Measurements from ENCODE around the gene SLC29A4. TPM values are rescaled to one million over a fixed set of nuclear protein-coding genes. Genes with fewer than 3 reads are reported as not detected.

Gene SLC29A4
- total and polyA plus RNA-seq, 5 donors from 2014 or later: 0.22 to 0.47 (median 0.25) TPM

DNA sequence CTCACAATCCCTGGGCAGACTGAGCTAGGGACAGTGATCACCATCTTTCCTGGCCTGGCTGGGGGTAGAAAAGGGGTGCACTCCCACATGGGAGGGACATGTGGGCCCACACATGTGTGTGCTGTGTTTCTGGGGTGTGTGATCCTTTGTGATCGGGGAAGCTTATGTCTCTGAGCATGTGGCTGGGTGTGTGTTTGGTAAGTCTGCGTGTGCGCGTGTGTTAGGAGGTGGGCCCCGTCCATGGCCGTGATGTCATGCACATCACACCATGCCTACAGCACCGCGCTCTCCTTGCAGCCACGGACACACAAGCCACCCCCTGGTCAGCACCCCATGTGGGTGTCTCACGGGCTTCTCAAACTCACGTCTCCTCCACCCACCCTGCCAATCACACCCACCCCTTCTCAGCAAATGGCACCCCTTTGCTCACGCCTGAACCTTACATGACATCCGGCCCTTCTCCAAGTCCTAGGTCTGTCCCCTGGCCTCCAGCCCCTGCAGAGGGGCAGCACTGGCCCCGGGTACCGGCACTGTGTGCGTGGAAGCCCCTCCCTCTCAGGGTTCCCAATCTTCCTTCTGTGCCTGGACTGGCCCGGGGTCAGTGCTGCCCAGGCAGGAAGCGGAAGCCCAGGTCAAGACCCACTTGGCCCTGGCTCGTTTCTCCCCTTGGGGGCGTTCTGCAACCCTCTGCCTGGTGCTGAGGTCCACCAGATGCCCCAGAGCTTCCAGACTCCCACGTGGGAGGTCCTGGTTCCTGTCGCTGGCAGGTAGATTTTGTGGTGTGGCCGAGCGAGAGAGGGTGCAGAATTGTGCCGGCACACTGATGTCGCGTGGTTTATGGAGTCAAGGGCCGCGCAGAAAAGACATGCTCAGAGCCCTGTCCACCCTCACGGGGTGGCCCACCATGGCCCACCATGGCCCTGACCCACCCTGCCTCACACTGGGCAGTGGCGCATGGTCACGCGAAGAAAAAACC is 12.6 kb downstream of the SLC29A4 start:
- Histone ChIP-seq H3K27ac (ENCODE audit: insufficient read depth, low read length, poor library complexity, severe bottlenecking) (no peak overlapping the region), H3K4me3 (ENCODE audit: low read depth, low read length) (no peak overlapping the region), H3K27me3 (ENCODE audit: control insufficient read depth, insufficient read depth, low read length) (no peaks in the 10 kb centered on the region), H3K36me3 (ENCODE audit: control insufficient read depth, insufficient read depth, low read length) (no peaks in the 10 kb centered on the region), H3K4me1 (ENCODE audit: control insufficient read depth, insufficient read depth, low read length, poor library complexity, severe bottlenecking) (peaks cover 14% of the 10 kb centered on the region), H3K9me3 (ENCODE audit: control insufficient read depth in 2 of 2, low read length in 2 of 2) (peaks cover 0 to 7% of the 10 kb centered on the region in 2 experiments)
- H3K27ac Mint-ChIP-seq: peak overlapping the region in 1 of 3 donors; percentile 68
- H3K27me3 Mint-ChIP-seq: peaks cover 5% of the 10 kb centered on the region
- peak overlapping the region in 2 of 4 donors; percentile 71 to 83 for H3K4me3 Mint-ChIP-seq
- peaks cover 0 to 23% (median 6%) of the 10 kb centered on the region in 4 donors for H3K4me1 Mint-ChIP-seq
- peaks cover 0 to 18% (median 4%) of the 10 kb centered on the region in 7 donors for H3K9me3 Mint-ChIP-seq
- DNase-seq (no peak), ATAC-seq (ENCODE audit: low read depth in 2 of 2) (no peak)
- no peaks in the 10 kb centered on the region for H3K36me3 Mint-ChIP-seq

DNA sequence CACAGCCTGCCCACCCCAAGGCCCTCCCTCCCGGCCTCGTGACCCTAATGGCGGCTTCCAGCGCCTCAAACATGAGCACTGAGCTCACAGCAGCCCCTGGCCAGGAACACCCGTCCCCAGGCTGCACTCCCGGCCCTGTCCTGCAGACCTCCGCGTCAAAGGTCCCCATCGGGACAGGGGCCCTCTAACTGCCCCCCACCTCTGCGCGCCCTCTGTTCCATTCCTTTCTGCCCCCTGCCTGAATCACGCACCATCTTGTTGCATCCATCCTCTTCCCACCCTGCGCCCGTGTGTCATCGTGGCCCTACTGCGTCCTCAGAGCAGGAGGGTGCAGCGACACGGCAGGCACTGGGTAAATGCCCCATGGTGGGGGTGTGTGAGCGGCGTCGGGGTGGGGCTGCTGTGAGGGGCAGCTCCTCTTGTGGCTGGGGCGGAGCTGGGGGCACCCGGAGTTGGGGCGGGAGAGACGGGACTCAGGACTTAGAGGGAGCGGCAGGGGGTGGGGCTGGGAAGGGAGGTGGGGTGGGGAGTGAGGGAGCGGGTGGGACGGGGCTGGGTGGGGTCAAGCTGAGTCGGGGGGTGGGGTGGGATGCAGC is 13.4 kb downstream of the SLC29A4 start:
- Mint-ChIP-seq H3K4me3 (peak overlapping the region in 3 of 4 donors; percentile 71 to 83 (median 72)), H3K36me3 (no peaks in the 10 kb centered on the region), H3K27me3 (peaks cover 5% of the 10 kb centered on the region), H3K4me1 (peaks cover 0 to 23% (median 6%) of the 10 kb centered on the region in 4 donors), H3K9me3 (peaks cover 0 to 18% (median 4%) of the 10 kb centered on the region in 7 donors), H3K27ac (no peak overlapping the region)
- H3K27ac ChIP-seq (ENCODE audit: insufficient read depth, low read length, poor library complexity, severe bottlenecking): no peak overlapping the region
- H3K4me1 ChIP-seq (ENCODE audit: control insufficient read depth, insufficient read depth, low read length, poor library complexity, severe bottlenecking): peaks cover 14% of the 10 kb centered on the region
- DNase-seq: peak in 1 of 3 donors; percentile 28
- H3K27me3 ChIP-seq (ENCODE audit: control insufficient read depth, insufficient read depth, low read length): no peaks in the 10 kb centered on the region
- H3K9me3 ChIP-seq (ENCODE audit: control insufficient read depth in 2 of 2, low read length in 2 of 2): peaks cover 0 to 7% of the 10 kb centered on the region in 2 experiments
- no peak for ATAC-seq (ENCODE audit: low read depth in 2 of 2)
- H3K36me3 ChIP-seq (ENCODE audit: control insufficient read depth, insufficient read depth, low read length): no peaks in the 10 kb centered on the region
- no peak overlapping the region for H3K4me3 ChIP-seq (ENCODE audit: low read depth, low read length)

DNA sequence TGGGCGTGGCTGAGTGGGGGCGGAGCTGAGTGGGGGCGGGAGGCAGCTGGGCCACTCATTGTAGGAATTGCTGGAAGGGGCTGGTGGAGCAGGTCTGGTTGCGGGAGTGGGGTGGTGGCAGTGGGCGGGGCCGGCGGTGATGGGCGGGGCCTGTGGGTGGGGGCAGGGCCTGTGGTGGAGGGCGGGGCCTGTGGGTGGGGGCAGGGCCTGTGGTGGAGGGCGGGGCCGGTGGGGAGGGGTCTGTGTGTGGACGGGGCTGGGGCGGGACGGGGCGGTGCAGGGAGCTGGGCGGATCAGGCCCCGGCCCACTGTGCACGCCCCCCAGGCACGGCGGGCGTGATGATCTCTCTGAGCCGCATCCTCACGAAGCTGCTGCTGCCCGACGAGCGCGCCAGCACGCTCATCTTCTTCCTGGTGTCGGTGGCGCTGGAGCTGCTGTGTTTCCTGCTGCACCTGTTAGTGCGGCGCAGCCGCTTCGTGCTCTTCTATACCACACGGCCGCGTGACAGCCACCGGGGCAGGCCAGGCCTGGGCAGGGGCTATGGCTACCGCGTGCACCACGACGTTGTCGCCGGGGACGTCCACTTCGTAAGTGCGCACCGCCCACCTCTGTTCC is 14.0 kb downstream of the SLC29A4 start:
- Histone ChIP-seq H3K4me1 (ENCODE audit: control insufficient read depth, insufficient read depth, low read length, poor library complexity, severe bottlenecking) (peaks cover 14% of the 10 kb centered on the region), H3K9me3 (ENCODE audit: control insufficient read depth in 2 of 2, low read length in 2 of 2) (peaks cover 0 to 7% of the 10 kb centered on the region in 2 experiments), H3K4me3 (ENCODE audit: low read depth, low read length) (peak overlapping the region; percentile 53), H3K27ac (ENCODE audit: insufficient read depth, low read length, poor library complexity, severe bottlenecking) (no peak overlapping the region), H3K36me3 (ENCODE audit: control insufficient read depth, insufficient read depth, low read length) (no peaks in the 10 kb centered on the region), H3K27me3 (ENCODE audit: control insufficient read depth, insufficient read depth, low read length) (no peaks in the 10 kb centered on the region)
- Mint-ChIP-seq H3K27me3 (peaks cover 5% of the 10 kb centered on the region), H3K4me1 (peaks cover 0 to 23% (median 6%) of the 10 kb centered on the region in 4 donors), H3K4me3 (peak overlapping the region; percentile 50 to 90 (median 78)), H3K36me3 (peaks cover 3% of the 10 kb centered on the region), H3K9me3 (peaks cover 0 to 18% (median 4%) of the 10 kb centered on the region in 7 donors), H3K27ac (peak overlapping the region; percentile 21 to 92 (median 47))
- peak; percentile 70 to 85 (median 74) for DNase-seq
- ATAC-seq (ENCODE audit: low read depth in 2 of 2): peak; percentile 82 to 84

DNA sequence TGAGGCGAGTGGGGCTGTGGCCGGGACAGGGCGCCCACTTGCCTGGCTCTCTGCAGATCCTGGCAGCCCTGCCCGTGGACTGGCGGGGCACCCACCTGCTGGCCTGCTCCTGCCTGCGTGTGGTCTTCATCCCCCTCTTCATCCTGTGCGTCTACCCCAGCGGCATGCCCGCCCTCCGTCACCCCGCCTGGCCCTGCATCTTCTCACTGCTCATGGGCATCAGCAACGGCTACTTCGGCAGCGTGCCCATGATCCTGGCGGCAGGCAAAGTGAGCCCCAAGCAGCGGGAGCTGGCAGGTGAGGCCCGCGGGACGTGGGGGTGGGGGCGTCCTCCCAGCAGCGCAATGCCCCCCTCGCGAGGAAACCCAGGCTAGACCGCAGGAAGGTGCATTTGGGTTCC is 17.6 kb downstream of the SLC29A4 start:
- peaks cover 3% of the 10 kb centered on the region for H3K36me3 Mint-ChIP-seq
- no peak overlapping the region for H3K27ac Mint-ChIP-seq
- H3K4me1 Mint-ChIP-seq: peaks cover 0 to 23% (median 6%) of the 10 kb centered on the region in 4 donors
- no peak overlapping the region for H3K27ac ChIP-seq (ENCODE audit: insufficient read depth, low read length, poor library complexity, severe bottlenecking)
- peaks cover 0 to 6% (median 0%) of the 10 kb centered on the region in 7 donors for H3K9me3 Mint-ChIP-seq
- no peaks in the 10 kb centered on the region for H3K9me3 ChIP-seq (ENCODE audit: control insufficient read depth in 2 of 2, low read length in 2 of 2)
- peaks cover 5% of the 10 kb centered on the region for H3K27me3 Mint-ChIP-seq
- H3K27me3 ChIP-seq (ENCODE audit: control insufficient read depth, insufficient read depth, low read length): no peaks in the 10 kb centered on the region
- peaks cover 14% of the 10 kb centered on the region for H3K4me1 ChIP-seq (ENCODE audit: control insufficient read depth, insufficient read depth, low read length, poor library complexity, severe bottlenecking)
- H3K4me3 Mint-ChIP-seq: no peak overlapping the region
- no peak overlapping the region for H3K4me3 ChIP-seq (ENCODE audit: low read depth, low read length)
- DNase-seq: no peak
- no peak for ATAC-seq (ENCODE audit: low read depth in 2 of 2)
- H3K36me3 ChIP-seq (ENCODE audit: control insufficient read depth, insufficient read depth, low read length): no peaks in the 10 kb centered on the region

DNA sequence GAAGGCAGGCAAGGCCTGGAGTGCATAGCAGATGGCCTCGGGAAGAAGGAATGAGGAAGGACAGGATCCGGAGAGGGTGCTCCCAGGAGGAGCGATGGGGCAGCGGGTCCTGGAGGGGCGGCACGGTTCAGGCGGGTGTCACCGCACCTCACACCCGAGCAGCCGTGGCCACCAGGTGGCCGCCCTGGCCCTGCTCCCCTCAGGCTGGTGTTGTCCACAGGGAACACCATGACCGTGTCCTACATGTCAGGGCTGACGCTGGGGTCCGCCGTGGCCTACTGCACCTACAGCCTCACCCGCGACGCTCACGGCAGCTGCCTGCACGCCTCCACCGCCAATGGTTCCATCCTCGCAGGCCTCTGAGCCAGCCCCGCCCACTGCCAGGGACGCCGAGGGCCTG is 19.8 kb downstream of the SLC29A4 start:
- no peak overlapping the region for H3K4me3 ChIP-seq (ENCODE audit: low read depth, low read length)
- H3K27ac ChIP-seq (ENCODE audit: insufficient read depth, low read length, poor library complexity, severe bottlenecking): no peak overlapping the region
- ATAC-seq (ENCODE audit: low read depth in 2 of 2) (peak in 1 of 2 donors; percentile 21), DNase-seq (no peak)
- no peaks in the 10 kb centered on the region for H3K27me3 ChIP-seq (ENCODE audit: control insufficient read depth, insufficient read depth, low read length)
- Mint-ChIP-seq H3K9me3 (peaks cover 0 to 2% (median 0%) of the 10 kb centered on the region in 7 donors), H3K4me1 (peaks cover 0 to 9% (median 2%) of the 10 kb centered on the region in 4 donors), H3K4me3 (no peak overlapping the region), H3K27me3 (no peaks in the 10 kb centered on the region), H3K36me3 (peaks cover 3% of the 10 kb centered on the region), H3K27ac (no peak overlapping the region)
- peaks cover 6% of the 10 kb centered on the region for H3K4me1 ChIP-seq (ENCODE audit: control insufficient read depth, insufficient read depth, low read length, poor library complexity, severe bottlenecking)
- H3K36me3 ChIP-seq (ENCODE audit: control insufficient read depth, insufficient read depth, low read length): no peaks in the 10 kb centered on the region
- H3K9me3 ChIP-seq (ENCODE audit: control insufficient read depth in 2 of 2, low read length in 2 of 2): no peaks in the 10 kb centered on the region

DNA sequence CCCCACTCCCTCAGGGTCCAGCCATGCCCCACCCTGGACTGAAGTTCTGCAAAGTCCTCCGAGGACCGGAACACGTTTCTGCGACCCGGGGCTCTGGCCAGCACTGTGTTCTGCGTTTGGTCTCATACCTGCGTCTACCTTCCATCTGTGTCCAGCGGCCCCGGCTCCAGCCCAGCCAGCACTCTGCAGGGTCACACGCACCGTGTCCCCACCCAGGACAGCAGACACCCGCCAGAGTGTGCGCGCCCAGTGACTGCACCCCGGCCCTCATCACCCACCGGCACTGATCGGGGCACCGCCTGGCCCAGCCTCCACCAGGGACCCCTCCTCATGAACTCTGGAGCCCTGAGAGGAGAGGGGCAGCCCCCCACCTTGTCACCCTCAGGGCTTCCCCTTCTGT is 20.3 kb downstream of the SLC29A4 start:
- ATAC-seq (ENCODE audit: low read depth in 2 of 2) (no peak), DNase-seq (no peak)
- no peak overlapping the region for H3K27ac ChIP-seq (ENCODE audit: insufficient read depth, low read length, poor library complexity, severe bottlenecking)
- peaks cover 0 to 2% (median 0%) of the 10 kb centered on the region in 7 donors for H3K9me3 Mint-ChIP-seq
- peaks cover 0 to 5% (median 2%) of the 10 kb centered on the region in 4 donors for H3K4me1 Mint-ChIP-seq
- H3K36me3 Mint-ChIP-seq: peaks cover 3% of the 10 kb centered on the region
- no peaks in the 10 kb centered on the region for H3K27me3 ChIP-seq (ENCODE audit: control insufficient read depth, insufficient read depth, low read length)
- H3K4me3 Mint-ChIP-seq: peak overlapping the region in 1 of 4 donors; percentile 73
- H3K27me3 Mint-ChIP-seq: no peaks in the 10 kb centered on the region
- H3K36me3 ChIP-seq (ENCODE audit: control insufficient read depth, insufficient read depth, low read length): peaks cover under 1% of the 10 kb centered on the region
- no peak overlapping the region for H3K4me3 ChIP-seq (ENCODE audit: low read depth, low read length)
- H3K9me3 ChIP-seq (ENCODE audit: control insufficient read depth in 2 of 2, low read length in 2 of 2): no peaks in the 10 kb centered on the region
- peaks cover under 1% of the 10 kb centered on the region for H3K4me1 ChIP-seq (ENCODE audit: control insufficient read depth, insufficient read depth, low read length, poor library complexity, severe bottlenecking)
- no peak overlapping the region for H3K27ac Mint-ChIP-seq

Data from CD4-positive, CD25-positive, alpha-beta regulatory T cell (primary cell).